Neural crest cell (in vitro differentiated cells): Measurements from ENCODE around the gene DACH2. TPM values are rescaled to one million over a fixed set of nuclear protein-coding genes. Genes with fewer than 3 reads are reported as not detected.

ENCODE experiments used
- DNase-seq: peaks from one replicate; pipeline ENCODE4 v3.0.0; 2021; ENCODE audit warnings: low read depth, mixed read lengths, low spot score
- H3K27ac Mint-ChIP-seq: one replicate; pipeline ENCODE4 v1.8.0; 2021; ENCODE audit warnings: mild to moderate bottlenecking, mixed read lengths; ENCODE audit not compliant: unreplicated experiment
- H3K27me3 Mint-ChIP-seq: 2 replicates; pipeline ENCODE4 v1.8.0; 2021; ENCODE audit warnings: low read depth, mild to moderate bottlenecking, mixed read lengths
- H3K36me3 Mint-ChIP-seq: 2 replicates; pipeline ENCODE4 v1.8.0; 2021; ENCODE audit warnings: low read depth, mild to moderate bottlenecking, mixed read lengths
- H3K4me1 Mint-ChIP-seq: 2 replicates; pipeline ENCODE4 v1.8.0; 2021; ENCODE audit warnings: mixed read lengths
- H3K4me3 Mint-ChIP-seq: one replicate; pipeline ENCODE4 v1.8.0; 2021; ENCODE audit warnings: mild to moderate bottlenecking, mixed read lengths
- H3K9me3 Mint-ChIP-seq: 2 replicates; pipeline ENCODE4 v1.8.0; 2021; ENCODE audit warnings: mixed read lengths
- total RNA-seq: library from RNA; stranded (reverse); gene quantifications from 2 replicates; pipeline ENCODE4 v1.2.1, GENCODE V29; 2021
- TF ChIP-seq, protein P1 (sequence below): fragments of 200-600 bp; sonication (generic); conservative IDR thresholded peaks from 2 replicates; pipeline ENCODE4 v1.5.0; 2021; ENCODE audit warnings: antibody characterized with exemption, mild to moderate bottlenecking

DACH2 gene
- total RNA-seq, 1 donor from 2014 or later = 1.2 TPM

DNA sequence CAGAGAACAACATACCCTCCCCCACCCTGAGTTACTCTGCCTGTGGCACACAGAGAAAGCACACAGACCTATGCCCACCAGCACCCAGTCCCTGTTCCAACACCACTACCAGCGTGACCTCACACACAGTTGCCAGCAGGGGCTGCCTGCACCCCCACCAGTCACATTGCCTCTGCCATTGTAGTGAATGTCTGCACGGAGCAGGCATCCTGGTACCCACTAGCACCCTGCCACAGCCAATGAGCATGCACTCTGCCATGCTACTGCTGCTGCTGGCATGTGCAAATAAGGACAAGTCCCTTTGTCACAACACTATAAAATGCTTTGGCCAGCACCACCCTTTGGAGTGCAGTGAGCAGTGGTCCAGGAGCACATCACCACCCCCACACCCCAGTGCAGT lies 47.1 kb downstream of the DACH2 start:
- no peak for DNase-seq
- no peaks in the 10 kb centered on the region for H3K27me3 Mint-ChIP-seq
- TF ChIP-seq, protein P1, sequence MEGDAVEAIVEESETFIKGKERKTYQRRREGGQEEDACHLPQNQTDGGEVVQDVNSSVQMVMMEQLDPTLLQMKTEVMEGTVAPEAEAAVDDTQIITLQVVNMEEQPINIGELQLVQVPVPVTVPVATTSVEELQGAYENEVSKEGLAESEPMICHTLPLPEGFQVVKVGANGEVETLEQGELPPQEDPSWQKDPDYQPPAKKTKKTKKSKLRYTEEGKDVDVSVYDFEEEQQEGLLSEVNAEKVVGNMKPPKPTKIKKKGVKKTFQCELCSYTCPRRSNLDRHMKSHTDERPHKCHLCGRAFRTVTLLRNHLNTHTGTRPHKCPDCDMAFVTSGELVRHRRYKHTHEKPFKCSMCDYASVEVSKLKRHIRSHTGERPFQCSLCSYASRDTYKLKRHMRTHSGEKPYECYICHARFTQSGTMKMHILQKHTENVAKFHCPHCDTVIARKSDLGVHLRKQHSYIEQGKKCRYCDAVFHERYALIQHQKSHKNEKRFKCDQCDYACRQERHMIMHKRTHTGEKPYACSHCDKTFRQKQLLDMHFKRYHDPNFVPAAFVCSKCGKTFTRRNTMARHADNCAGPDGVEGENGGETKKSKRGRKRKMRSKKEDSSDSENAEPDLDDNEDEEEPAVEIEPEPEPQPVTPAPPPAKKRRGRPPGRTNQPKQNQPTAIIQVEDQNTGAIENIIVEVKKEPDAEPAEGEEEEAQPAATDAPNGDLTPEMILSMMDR = no peak
- H3K9me3 Mint-ChIP-seq = peaks cover 15% of the 10 kb centered on the region
- no peaks in the 10 kb centered on the region for H3K36me3 Mint-ChIP-seq
- H3K27ac Mint-ChIP-seq = no peak overlapping the region
- H3K4me3 Mint-ChIP-seq = no peak overlapping the region
- no peaks in the 10 kb centered on the region for H3K4me1 Mint-ChIP-seq

DNA sequence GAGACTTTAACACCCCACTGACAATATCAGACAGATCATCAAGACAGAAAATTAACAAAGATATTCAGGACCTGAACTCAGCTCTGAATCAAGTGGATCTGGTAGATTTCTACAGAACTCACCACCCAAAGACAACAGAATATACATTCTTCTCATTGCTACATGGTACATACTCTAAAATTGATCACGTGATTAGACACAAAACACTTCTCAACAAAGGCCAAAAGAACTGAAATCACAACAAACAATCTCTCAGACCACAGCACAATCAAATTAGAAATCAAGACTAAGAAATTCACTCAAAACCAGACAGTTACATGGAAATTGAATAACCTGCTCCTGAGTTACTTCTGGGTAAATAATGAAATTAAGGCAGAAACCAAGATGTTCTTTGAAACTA lies 49.6 kb downstream of the DACH2 start:
- Mint-ChIP-seq H3K9me3 (peaks cover 14% of the 10 kb centered on the region), H3K27me3 (no peaks in the 10 kb centered on the region), H3K27ac (peak overlapping the region; percentile 22), H3K36me3 (no peaks in the 10 kb centered on the region), H3K4me3 (no peak overlapping the region), H3K4me1 (no peaks in the 10 kb centered on the region)
- DNase-seq = no peak
- TF ChIP-seq, protein P1 = no peak

DNA sequence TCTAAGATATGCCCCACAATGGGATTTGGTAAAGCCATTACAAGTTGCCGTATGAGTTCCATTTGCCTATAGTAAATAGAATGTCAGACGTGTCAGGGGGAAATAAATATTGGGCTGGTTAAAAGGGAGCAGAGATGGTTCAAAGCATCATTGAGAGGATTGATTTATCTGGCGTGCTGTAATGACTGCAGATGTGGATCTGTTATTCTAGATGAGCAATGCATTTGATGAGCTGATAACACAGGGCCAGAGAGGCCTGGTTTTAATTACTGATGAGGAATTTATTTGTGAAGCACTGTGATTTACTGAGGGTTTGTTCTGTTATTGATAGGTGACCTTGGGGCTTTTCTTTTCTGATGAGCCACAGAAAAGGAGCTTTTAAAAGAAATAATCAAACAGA lies 62.5 kb downstream of the DACH2 start:
- DNase-seq = no peak
- no peak overlapping the region for H3K27ac Mint-ChIP-seq
- no peaks in the 10 kb centered on the region for H3K27me3 Mint-ChIP-seq
- TF ChIP-seq, protein P1 = no peak
- no peak overlapping the region for H3K4me3 Mint-ChIP-seq
- peaks cover 2% of the 10 kb centered on the region for H3K9me3 Mint-ChIP-seq
- no peaks in the 10 kb centered on the region for H3K4me1 Mint-ChIP-seq
- H3K36me3 Mint-ChIP-seq = no peaks in the 10 kb centered on the region

DNA sequence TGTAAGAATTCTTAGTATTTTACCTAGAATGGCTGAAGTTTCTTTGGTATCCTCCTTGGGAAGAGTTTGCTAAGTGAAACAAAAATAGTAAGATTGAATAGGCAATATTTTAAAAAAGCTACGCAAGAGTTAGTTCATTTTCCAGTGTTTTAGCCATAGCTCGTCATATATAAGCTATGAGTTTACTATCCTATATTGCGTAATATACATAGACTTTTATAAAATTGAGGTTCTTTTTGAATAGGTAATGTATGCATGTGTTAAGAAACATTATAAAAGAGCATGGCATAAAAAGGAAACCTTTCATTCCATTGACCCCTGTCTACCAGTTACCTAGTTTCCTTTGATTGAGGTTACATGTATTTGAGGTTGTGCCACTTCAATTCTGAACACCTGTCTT lies 67.0 kb downstream of the DACH2 start:
- DNase-seq = no peak
- Mint-ChIP-seq H3K9me3 (no peaks in the 10 kb centered on the region), H3K4me3 (no peak overlapping the region), H3K4me1 (no peaks in the 10 kb centered on the region), H3K27me3 (no peaks in the 10 kb centered on the region), H3K27ac (no peak overlapping the region), H3K36me3 (no peaks in the 10 kb centered on the region)
- TF ChIP-seq, protein P1 = no peak

DNA sequence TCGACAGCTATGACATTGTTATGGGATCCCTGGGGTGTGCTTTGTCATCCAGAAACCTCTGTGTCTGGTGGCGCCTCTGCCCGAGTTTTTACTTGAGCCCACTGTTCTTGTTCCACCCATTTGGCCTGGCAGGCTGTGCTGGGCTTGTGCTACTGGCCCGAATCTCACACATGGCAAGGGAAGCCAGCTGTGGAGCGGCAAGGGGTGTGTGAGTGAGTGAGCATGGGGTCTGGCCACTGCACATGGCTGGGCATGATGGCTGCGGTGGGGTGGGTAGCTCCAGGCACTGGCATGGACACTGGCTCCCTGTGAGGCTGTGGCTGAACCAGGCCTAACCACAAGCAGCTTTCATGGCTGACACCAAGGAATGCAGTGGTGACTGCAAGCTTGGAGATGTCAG lies 89.2 kb downstream of the DACH2 start:
- H3K4me3 Mint-ChIP-seq = no peak overlapping the region
- peaks cover 15% of the 10 kb centered on the region for H3K9me3 Mint-ChIP-seq
- TF ChIP-seq, protein P1 = no peak
- no peak for DNase-seq
- no peaks in the 10 kb centered on the region for H3K4me1 Mint-ChIP-seq
- no peak overlapping the region for H3K27ac Mint-ChIP-seq
- H3K36me3 Mint-ChIP-seq = peaks cover 4% of the 10 kb centered on the region
- H3K27me3 Mint-ChIP-seq = no peaks in the 10 kb centered on the region

DNA sequence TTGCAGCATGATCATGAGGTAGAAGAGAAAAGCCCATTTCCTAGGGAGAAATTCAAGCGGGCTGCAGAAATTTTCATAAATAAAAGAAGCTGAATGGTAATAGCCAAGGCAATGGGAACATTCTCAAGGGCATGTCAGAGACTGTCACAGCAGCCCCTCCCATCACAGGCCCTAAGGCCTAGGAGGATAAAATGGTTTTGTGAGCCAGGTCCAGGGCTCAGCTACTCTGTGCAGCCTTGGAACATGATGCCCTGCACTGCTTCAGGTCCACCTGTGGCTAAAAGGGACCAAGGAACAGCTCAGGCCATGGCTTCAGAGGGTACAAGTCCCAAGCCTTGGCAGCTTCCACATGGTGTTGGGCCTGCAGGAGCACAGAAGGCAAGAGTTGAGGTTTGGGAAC lies 93.3 kb downstream of the DACH2 start:
- peaks cover 4% of the 10 kb centered on the region for H3K36me3 Mint-ChIP-seq
- H3K27me3 Mint-ChIP-seq = no peaks in the 10 kb centered on the region
- no peak for DNase-seq
- H3K9me3 Mint-ChIP-seq = peaks cover 8% of the 10 kb centered on the region
- H3K27ac Mint-ChIP-seq = no peak overlapping the region
- TF ChIP-seq, protein P1 = no peak
- no peak overlapping the region for H3K4me3 Mint-ChIP-seq
- no peaks in the 10 kb centered on the region for H3K4me1 Mint-ChIP-seq
